Mucosa of stomach (tissue), 1 donor: ENCODE results near the gene NTMT2.

Experiments
- H3K27me3 ChIP-seq: one replicate; pipeline ENCODE4 v1.7.0; 2013; ENCODE audit warnings: mild to moderate bottlenecking, low read length; ENCODE audit not compliant: control insufficient read depth, insufficient read depth
- H3K36me3 ChIP-seq: one replicate; pipeline ENCODE4 v1.7.0; 2013; ENCODE audit warnings: low read length; ENCODE audit not compliant: control insufficient read depth, insufficient read depth
- H3K4me1 ChIP-seq: one replicate; pipeline ENCODE4 v1.7.0; 2013; ENCODE audit warnings: mild to moderate bottlenecking, low read length; ENCODE audit not compliant: control insufficient read depth, insufficient read depth
- H3K4me3 ChIP-seq: one replicate; pipeline ENCODE4 v1.7.0; 2013; ENCODE audit warnings: low read length
- H3K9ac ChIP-seq: one replicate; pipeline ENCODE4 v1.7.0; 2013; ENCODE audit warnings: mild to moderate bottlenecking, low read length, moderate library complexity
- H3K9me3 ChIP-seq: one replicate; pipeline ENCODE4 v1.7.0; 2013; ENCODE audit warnings: mild to moderate bottlenecking, low read length, moderate library complexity; ENCODE audit not compliant: control insufficient read depth
- donor health status: Pancreatic carcinoma.

Gene NTMT2

DNA sequence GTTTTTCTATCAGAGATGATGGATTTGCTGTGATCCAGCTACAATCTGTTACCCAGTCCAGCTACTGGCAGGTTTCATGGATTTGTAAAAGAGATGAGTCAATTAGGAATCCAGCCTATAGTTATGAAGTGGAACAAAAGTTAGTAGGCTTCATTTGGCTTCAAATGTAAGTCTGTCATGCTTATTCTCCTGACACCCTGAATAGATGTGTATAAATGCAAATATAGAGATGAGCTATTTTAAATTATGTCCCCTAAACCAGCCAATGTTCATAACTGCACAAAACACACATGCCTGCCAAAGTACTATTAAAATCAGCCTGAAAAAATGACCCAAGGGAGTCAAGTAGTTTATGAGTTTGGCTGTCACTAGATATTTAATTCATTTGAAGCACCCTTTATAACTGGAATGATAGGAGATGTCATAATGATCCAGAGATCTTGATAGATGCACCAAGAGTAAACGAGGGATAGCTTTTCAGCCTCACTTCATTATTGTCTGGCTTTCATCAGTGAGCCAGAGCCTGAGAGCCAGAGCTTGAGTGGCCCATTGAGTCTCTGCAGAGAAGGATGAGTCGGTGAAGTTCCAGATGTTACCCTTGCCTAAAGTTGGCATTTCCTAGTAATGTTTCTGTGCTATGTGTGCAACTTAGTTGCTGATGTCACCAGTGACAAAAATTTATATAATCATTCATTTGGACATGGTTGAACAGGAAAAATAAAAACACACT lies 11.8 kb upstream of the NTMT2 start:
- H3K9me3 ChIP-seq = no peaks in the 10 kb centered on the region
- H3K36me3 ChIP-seq = no peaks in the 10 kb centered on the region
- no peak overlapping the region for H3K9ac ChIP-seq
- no peak overlapping the region for H3K4me3 ChIP-seq
- no peaks in the 10 kb centered on the region for H3K4me1 ChIP-seq
- H3K27me3 ChIP-seq = no peaks in the 10 kb centered on the region

GRCh38 chr1:170134521-170134920 lies 11.2 kb upstream of the NTMT2 start:
- H3K4me1 ChIP-seq = no peaks in the 10 kb centered on the region
- H3K4me3 ChIP-seq = no peak overlapping the region
- H3K9me3 ChIP-seq = no peaks in the 10 kb centered on the region
- H3K36me3 ChIP-seq = no peaks in the 10 kb centered on the region
- H3K27me3 ChIP-seq = no peaks in the 10 kb centered on the region
- no peak overlapping the region for H3K9ac ChIP-seq

- no peaks in the 10 kb centered on the region for H3K9me3 ChIP-seq
- no peaks in the 10 kb centered on the region for H3K4me1 ChIP-seq
- H3K36me3 ChIP-seq = no peaks in the 10 kb centered on the region
- H3K4me3 ChIP-seq = no peak overlapping the region
- H3K9ac ChIP-seq = no peak overlapping the region
- H3K27me3 ChIP-seq = no peaks in the 10 kb centered on the region
Measured at GRCh38 chr1:170140371-170140770, 5.4 kb upstream of the NTMT2 start.

- Histone ChIP-seq H3K36me3 (no peaks in the 10 kb centered on the region), H3K27me3 (no peaks in the 10 kb centered on the region), H3K9me3 (no peaks in the 10 kb centered on the region), H3K4me1 (no peaks in the 10 kb centered on the region), H3K4me3 (no peak overlapping the region), H3K9ac (no peak overlapping the region)
Measured at GRCh38 chr1:170145061-170145460, 698 bp upstream of the NTMT2 start.

DNA sequence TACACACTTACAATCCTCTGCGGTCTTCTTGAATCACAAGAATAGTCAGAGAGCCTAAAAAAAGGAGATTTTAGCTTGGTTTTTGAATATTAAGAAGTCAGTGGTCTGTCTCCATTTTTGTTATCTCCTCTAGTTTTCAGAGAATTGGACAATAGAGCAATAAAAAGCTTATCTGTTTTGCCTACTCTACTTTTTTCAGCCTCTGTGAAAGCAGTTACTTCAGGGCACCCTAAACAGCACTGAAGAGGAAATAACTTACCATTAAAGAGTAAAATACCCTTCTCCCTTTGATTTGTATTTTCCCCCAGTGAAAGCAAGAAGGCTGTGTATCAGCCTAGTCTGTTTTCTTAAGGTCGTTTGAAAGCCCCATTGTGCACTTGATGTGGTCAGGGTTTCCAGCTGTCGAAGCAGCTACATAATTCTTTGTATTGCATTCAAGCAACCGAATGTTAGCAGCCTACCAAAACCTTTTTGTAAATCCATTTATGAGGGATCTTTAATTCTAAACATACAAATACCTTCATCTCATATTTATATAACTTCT lies 1.0 kb downstream of the NTMT2 start:
- Histone ChIP-seq H3K27me3 (no peaks in the 10 kb centered on the region), H3K36me3 (no peaks in the 10 kb centered on the region), H3K9ac (no peak overlapping the region), H3K4me3 (no peak overlapping the region), H3K4me1 (no peaks in the 10 kb centered on the region), H3K9me3 (no peaks in the 10 kb centered on the region)

- Histone ChIP-seq H3K27me3 (no peaks in the 10 kb centered on the region), H3K9ac (no peak overlapping the region), H3K4me1 (no peaks in the 10 kb centered on the region), H3K9me3 (no peaks in the 10 kb centered on the region), H3K4me3 (no peak overlapping the region), H3K36me3 (no peaks in the 10 kb centered on the region)
Measured at GRCh38 chr1:170149241-170149640, 3.5 kb downstream of the NTMT2 start.

- Histone ChIP-seq H3K9ac (no peak overlapping the region), H3K4me3 (no peak overlapping the region), H3K36me3 (no peaks in the 10 kb centered on the region), H3K9me3 (no peaks in the 10 kb centered on the region), H3K4me1 (no peaks in the 10 kb centered on the region), H3K27me3 (no peaks in the 10 kb centered on the region)
Measured at GRCh38 chr1:170150016-170150415, 4.3 kb downstream of the NTMT2 start.

- Histone ChIP-seq H3K9me3 (no peaks in the 10 kb centered on the region), H3K9ac (no peak overlapping the region), H3K4me1 (no peaks in the 10 kb centered on the region), H3K36me3 (no peaks in the 10 kb centered on the region), H3K4me3 (no peak overlapping the region), H3K27me3 (no peaks in the 10 kb centered on the region)
Measured at GRCh38 chr1:170150921-170151320, 5.2 kb downstream of the NTMT2 start.

DNA sequence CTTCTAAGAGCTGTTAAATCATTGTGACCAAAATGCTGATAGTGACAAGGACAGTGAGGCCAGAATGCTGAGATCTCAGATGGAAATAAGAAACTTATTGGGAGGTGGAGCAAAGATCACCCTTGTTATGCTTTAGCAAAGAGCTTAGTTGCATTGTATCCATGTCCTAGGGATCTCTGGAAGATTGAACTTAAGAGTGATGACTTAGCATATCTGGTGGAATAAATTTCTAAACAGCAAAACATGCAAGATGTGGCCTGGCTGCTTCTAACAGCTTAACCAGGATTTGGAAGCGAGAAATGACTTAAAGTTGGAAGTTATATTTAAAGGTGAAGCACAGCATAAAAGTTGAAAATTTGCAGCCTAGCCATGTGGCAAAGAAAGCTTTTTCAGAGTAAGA lies 7.7 kb downstream of the NTMT2 start:
- Histone ChIP-seq H3K4me3 (no peak overlapping the region), H3K4me1 (no peaks in the 10 kb centered on the region), H3K9me3 (no peaks in the 10 kb centered on the region), H3K9ac (no peak overlapping the region), H3K27me3 (no peaks in the 10 kb centered on the region), H3K36me3 (no peaks in the 10 kb centered on the region)

- Histone ChIP-seq H3K9me3 (no peaks in the 10 kb centered on the region), H3K27me3 (no peaks in the 10 kb centered on the region), H3K36me3 (no peaks in the 10 kb centered on the region), H3K4me3 (no peak overlapping the region), H3K9ac (no peak overlapping the region), H3K4me1 (no peaks in the 10 kb centered on the region)
Measured at GRCh38 chr1:170155055-170155454, 9.3 kb downstream of the NTMT2 start.

GRCh38 chr1:170156594-170156993 lies 10.8 kb downstream of the NTMT2 start:
- H3K9ac ChIP-seq = no peak overlapping the region
- no peaks in the 10 kb centered on the region for H3K4me1 ChIP-seq
- H3K9me3 ChIP-seq = no peaks in the 10 kb centered on the region
- H3K27me3 ChIP-seq = no peaks in the 10 kb centered on the region
- H3K4me3 ChIP-seq = no peak overlapping the region
- H3K36me3 ChIP-seq = no peaks in the 10 kb centered on the region

- no peaks in the 10 kb centered on the region for H3K27me3 ChIP-seq
- no peaks in the 10 kb centered on the region for H3K36me3 ChIP-seq
- no peak overlapping the region for H3K4me3 ChIP-seq
- no peak overlapping the region for H3K9ac ChIP-seq
- H3K9me3 ChIP-seq = no peaks in the 10 kb centered on the region
- no peaks in the 10 kb centered on the region for H3K4me1 ChIP-seq
Measured at GRCh38 chr1:170157820-170158219, 12.1 kb downstream of the NTMT2 start.
